GM23248 (cell line): ENCODE measurements around the gene DAB2IP.

Experiments
- EZH2 ChIP-seq: fragments of 200-600 bp; sonication (generic); IDR thresholded peaks from 2 replicates; pipeline ENCODE4 v1.6.1; 2018; ENCODE audit warnings: antibody characterized with exemption, mild to moderate bottlenecking; ENCODE audit not compliant: insufficient read depth, poor library complexity, severe bottlenecking
- EZH2phosphoT487 ChIP-seq: fragments of 200-600 bp; sonication (generic); IDR thresholded peaks from 2 replicates; pipeline ENCODE4 v1.6.1; 2018; ENCODE audit warnings: antibody characterized with exemption, moderate library complexity, mild to moderate bottlenecking, low read depth; ENCODE audit not compliant: insufficient read depth

GRCh38 chr9:121778252-121779225 lies 127.1 kb downstream of the DAB2IP start:
- TF ChIP-seq EZH2 (no peak), EZH2phosphoT487 (no peak)
